HUES64 (cell line): ENCODE results near the gene SLC4A9.

ENCODE experiments used
- H3K27ac ChIP-seq: 2 replicates; pipeline ENCODE4 v1.7.0; 2013; ENCODE audit warnings: low read depth, low read length, inconsistent platforms
- H3K27me3 ChIP-seq: 2 replicates; pipeline ENCODE4 v1.6.1; 2013; ENCODE audit warnings: mild to moderate bottlenecking, low read length; ENCODE audit not compliant: insufficient read depth
- H3K36me3 ChIP-seq: 2 replicates; pipeline ENCODE4 v1.6.1; 2013; ENCODE audit warnings: mild to moderate bottlenecking, low read length; ENCODE audit not compliant: insufficient read depth
- H3K4me1 ChIP-seq: 2 replicates; pipeline ENCODE4 v1.6.1; 2013; ENCODE audit warnings: mild to moderate bottlenecking, low read length, moderate library complexity; ENCODE audit not compliant: insufficient read depth
- H3K4me3 ChIP-seq: 2 replicates; pipeline ENCODE4 v1.5.1; 2013; ENCODE audit warnings: mild to moderate bottlenecking, low read length, moderate library complexity
- H3K9ac ChIP-seq: 2 replicates; pipeline ENCODE4 v1.6.1; 2013; ENCODE audit warnings: mild to moderate bottlenecking, low read depth, low read length
- H3K9me3 ChIP-seq: 2 replicates; pipeline ENCODE4 v1.6.1; 2013; ENCODE audit warnings: low read depth, low read length; ENCODE audit not compliant: insufficient read depth
- WGBS: fragments of 150-250, 120-280 bp; methylation state at CpG from one replicate; pipeline ENCODE4 v1.1.7; 2013; ENCODE audit warnings: missing lambda C conversion rate; 5-methylcytosine and 5-hydroxymethylcytosine counted together

The SLC4A9 gene

GRCh38 chr5:140347360-140347759, 12.6 kb upstream of the SLC4A9 start:
- Histone ChIP-seq H3K27me3 (peaks cover 15% of the 10 kb centered on the region), H3K36me3 (no peaks in the 10 kb centered on the region), H3K9me3 (no peaks in the 10 kb centered on the region), H3K9ac (no peak overlapping the region), H3K4me1 (peaks cover 16% of the 10 kb centered on the region), H3K4me3 (no peak overlapping the region; the same call in 1 of the 2 replicates), H3K27ac (no peak overlapping the region)
- WGBS: 89% methylated on average over 2 of the region's 2 CpGs

GRCh38 chr5:140348104-140348503, 11.9 kb upstream of the SLC4A9 start:
- Histone ChIP-seq H3K27me3 (peaks cover 15% of the 10 kb centered on the region), H3K4me3 (no peak overlapping the region), H3K4me1 (peaks cover 16% of the 10 kb centered on the region), H3K9me3 (no peaks in the 10 kb centered on the region), H3K27ac (no peak overlapping the region), H3K36me3 (no peaks in the 10 kb centered on the region), H3K9ac (no peak overlapping the region)
- WGBS: 91% methylated on average over 4 of the region's 4 CpGs

- Histone ChIP-seq H3K36me3 (no peaks in the 10 kb centered on the region), H3K9me3 (no peaks in the 10 kb centered on the region), H3K9ac (no peak overlapping the region), H3K4me1 (peaks cover 16% of the 10 kb centered on the region), H3K27ac (no peak overlapping the region), H3K27me3 (peaks cover 15% of the 10 kb centered on the region), H3K4me3 (no peak overlapping the region)
- 90% methylated on average over 2 of the region's 2 CpGs for WGBS
These were observed 10.8 kb upstream of the SLC4A9 start for GRCh38 chr5:140349244-140349643.

GRCh38 chr5:140351609-140352334, 8.2 kb upstream of the SLC4A9 start:
- no peak overlapping the region for H3K9ac ChIP-seq
- no peak overlapping the region for H3K27ac ChIP-seq
- H3K27me3 ChIP-seq: no peaks in the 10 kb centered on the region
- H3K4me3 ChIP-seq: no peak overlapping the region
- H3K36me3 ChIP-seq: no peaks in the 10 kb centered on the region
- H3K9me3 ChIP-seq: no peaks in the 10 kb centered on the region
- H3K4me1 ChIP-seq: peaks cover 6% of the 10 kb centered on the region
- WGBS: 23% methylated on average over 4 of the region's 5 CpGs

- Histone ChIP-seq H3K36me3 (no peaks in the 10 kb centered on the region), H3K4me1 (no peaks in the 10 kb centered on the region), H3K4me3 (no peak overlapping the region), H3K27ac (no peak overlapping the region), H3K9ac (no peak overlapping the region), H3K9me3 (no peaks in the 10 kb centered on the region), H3K27me3 (no peaks in the 10 kb centered on the region)
- WGBS: 94% methylated on average over 3 of the region's 7 CpGs
These were observed 4.4 kb upstream of the SLC4A9 start for GRCh38 chr5:140355546-140355945.

GRCh38 chr5:140356853-140357725, 2.9 kb upstream of the SLC4A9 start:
- H3K9ac ChIP-seq: no peak overlapping the region
- WGBS: 61% methylated on average over 9 of the region's 10 CpGs
- H3K27me3 ChIP-seq: no peaks in the 10 kb centered on the region
- H3K4me1 ChIP-seq: no peaks in the 10 kb centered on the region
- no peak overlapping the region for H3K4me3 ChIP-seq
- H3K27ac ChIP-seq: no peak overlapping the region
- H3K36me3 ChIP-seq: no peaks in the 10 kb centered on the region
- H3K9me3 ChIP-seq: no peaks in the 10 kb centered on the region

- no peaks in the 10 kb centered on the region for H3K27me3 ChIP-seq
- H3K4me1 ChIP-seq: no peaks in the 10 kb centered on the region
- no peak overlapping the region for H3K27ac ChIP-seq
- no peaks in the 10 kb centered on the region for H3K9me3 ChIP-seq
- no peak overlapping the region for H3K4me3 ChIP-seq
- no peak overlapping the region for H3K9ac ChIP-seq
- WGBS: 8% methylated on average over 18 of the region's 18 CpGs
- no peaks in the 10 kb centered on the region for H3K36me3 ChIP-seq
These were observed 2.3 kb upstream of the SLC4A9 start for GRCh38 chr5:140357726-140358093.

- no peaks in the 10 kb centered on the region for H3K36me3 ChIP-seq
- no peaks in the 10 kb centered on the region for H3K4me1 ChIP-seq
- no peaks in the 10 kb centered on the region for H3K9me3 ChIP-seq
- WGBS: 82% methylated on average over 4 of the region's 4 CpGs
- no peak overlapping the region for H3K4me3 ChIP-seq
- H3K27me3 ChIP-seq: peaks cover 4% of the 10 kb centered on the region
- H3K27ac ChIP-seq: no peak overlapping the region
- H3K9ac ChIP-seq: no peak overlapping the region
These were observed 1.2 kb upstream of the SLC4A9 start for GRCh38 chr5:140358738-140359310.

GRCh38 chr5:140360681-140361479, 886 bp downstream of the SLC4A9 start:
- H3K27me3 ChIP-seq: peaks cover 11% of the 10 kb centered on the region
- no peaks in the 10 kb centered on the region for H3K4me1 ChIP-seq
- H3K36me3 ChIP-seq: no peaks in the 10 kb centered on the region
- no peaks in the 10 kb centered on the region for H3K9me3 ChIP-seq
- H3K27ac ChIP-seq: no peak overlapping the region
- no peak overlapping the region for H3K4me3 ChIP-seq
- WGBS: 92% methylated on average over 7 of the region's 7 CpGs
- no peak overlapping the region for H3K9ac ChIP-seq

- Histone ChIP-seq H3K9ac (no peak overlapping the region), H3K36me3 (no peaks in the 10 kb centered on the region), H3K9me3 (no peaks in the 10 kb centered on the region), H3K27me3 (peaks cover 11% of the 10 kb centered on the region), H3K4me1 (no peaks in the 10 kb centered on the region), H3K4me3 (no peak overlapping the region), H3K27ac (no peak overlapping the region)
- 91% methylated on average over 2 of the region's 2 CpGs for WGBS
These were observed 1.9 kb downstream of the SLC4A9 start for GRCh38 chr5:140361901-140362300.
